GM19438 (cell line): ENCODE measurements around the gene CDK5RAP1.
"Not testable (repeated sequence)": the region's sequence is repeated elsewhere in the genome, so short reads cannot be mapped to it uniquely, and the experiment has no call there.

Source experiments
- ATAC-seq: cut with Tn5 transposase; IDR thresholded peaks from one replicate; pipeline ENCODE4 v1.9.1; 2021; ENCODE audit warnings: low read depth; ENCODE audit not compliant: unreplicated experiment

The CDK5RAP1 gene

DNA sequence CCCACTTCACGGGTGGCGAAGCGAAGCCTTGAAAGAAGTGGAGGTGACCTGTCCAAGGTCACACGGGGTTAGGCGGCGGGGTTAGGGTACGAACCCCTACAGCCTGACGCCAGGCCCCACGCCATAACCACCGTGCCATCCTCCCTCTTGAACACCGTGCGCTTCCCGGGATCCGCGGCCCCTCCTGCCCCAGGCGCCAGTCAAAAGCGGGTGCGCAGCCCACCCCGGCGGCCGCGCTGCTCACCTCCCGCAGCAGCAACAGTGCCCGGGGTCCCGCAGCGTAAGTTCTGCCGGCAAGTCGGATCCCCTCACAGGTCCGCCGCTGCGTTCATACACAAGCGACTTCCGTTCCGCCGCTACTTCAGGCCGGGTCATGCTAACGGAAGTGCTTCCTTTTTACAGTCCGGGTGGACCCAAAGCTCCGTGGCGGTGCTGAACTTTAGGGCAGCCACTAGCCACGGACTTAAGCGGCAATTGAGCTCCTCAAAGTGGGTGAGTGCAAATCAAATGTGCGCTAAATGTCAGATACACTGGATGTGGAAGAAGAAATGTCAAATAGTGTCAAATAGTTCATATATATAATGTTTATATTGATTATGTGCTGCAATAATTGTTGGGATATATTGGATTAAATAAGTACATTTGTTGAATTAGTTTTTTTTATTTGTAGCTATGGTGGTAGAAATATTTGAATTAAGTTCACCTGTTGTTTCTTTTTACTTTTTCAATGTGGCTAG is at the start of gene CDK5RAP1:
Gene CDK5RAP1, minus strand, starts transcription at position 336 of the 737 bp plus-strand sequence. CDS start 4,455 bp downstream, outside the sequence.
- no peak for ATAC-seq

GRCh38 chr20:33450867-33451266 is 49.5 kb upstream of the CDK5RAP1 start:
- no peak for ATAC-seq

- no peak for ATAC-seq
These were observed 44.7 kb upstream of the CDK5RAP1 start for GRCh38 chr20:33445881-33446625.

DNA sequence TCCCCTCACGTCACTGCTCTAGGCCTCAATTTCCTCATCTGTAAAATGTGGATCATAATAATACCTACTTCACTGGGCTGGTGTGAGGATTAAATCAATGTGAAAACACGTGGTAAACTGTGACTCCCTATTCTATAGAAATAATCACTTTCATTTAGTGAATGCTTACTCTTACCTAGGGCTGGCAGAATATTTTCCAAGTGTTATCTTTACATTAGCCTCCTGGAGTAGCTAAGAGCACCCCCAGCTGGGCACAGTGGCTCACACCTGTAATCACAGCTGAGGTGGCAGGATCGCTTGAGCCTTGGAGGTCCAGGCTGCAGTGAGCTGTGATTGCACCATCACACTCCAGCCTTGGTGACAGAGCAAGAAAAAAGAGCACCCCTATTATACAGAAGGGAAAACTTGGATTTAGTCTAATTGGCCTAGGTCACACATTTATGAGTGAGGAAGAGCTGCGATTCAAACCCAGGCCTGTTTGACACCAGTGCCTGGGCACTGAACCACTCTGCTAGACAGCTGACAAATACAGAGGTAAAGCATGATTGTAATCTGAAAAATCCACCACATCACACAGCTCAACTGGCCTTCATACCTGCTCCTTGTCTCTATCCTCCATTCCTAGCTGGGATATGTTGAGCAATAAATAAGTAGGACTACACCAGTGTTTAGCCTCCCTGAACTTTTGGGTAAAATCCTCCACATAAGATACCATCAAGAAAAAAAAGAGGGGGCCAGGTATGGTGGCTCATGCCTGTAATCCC is 43.7 kb upstream of the CDK5RAP1 start:
- ATAC-seq = no peak

DNA sequence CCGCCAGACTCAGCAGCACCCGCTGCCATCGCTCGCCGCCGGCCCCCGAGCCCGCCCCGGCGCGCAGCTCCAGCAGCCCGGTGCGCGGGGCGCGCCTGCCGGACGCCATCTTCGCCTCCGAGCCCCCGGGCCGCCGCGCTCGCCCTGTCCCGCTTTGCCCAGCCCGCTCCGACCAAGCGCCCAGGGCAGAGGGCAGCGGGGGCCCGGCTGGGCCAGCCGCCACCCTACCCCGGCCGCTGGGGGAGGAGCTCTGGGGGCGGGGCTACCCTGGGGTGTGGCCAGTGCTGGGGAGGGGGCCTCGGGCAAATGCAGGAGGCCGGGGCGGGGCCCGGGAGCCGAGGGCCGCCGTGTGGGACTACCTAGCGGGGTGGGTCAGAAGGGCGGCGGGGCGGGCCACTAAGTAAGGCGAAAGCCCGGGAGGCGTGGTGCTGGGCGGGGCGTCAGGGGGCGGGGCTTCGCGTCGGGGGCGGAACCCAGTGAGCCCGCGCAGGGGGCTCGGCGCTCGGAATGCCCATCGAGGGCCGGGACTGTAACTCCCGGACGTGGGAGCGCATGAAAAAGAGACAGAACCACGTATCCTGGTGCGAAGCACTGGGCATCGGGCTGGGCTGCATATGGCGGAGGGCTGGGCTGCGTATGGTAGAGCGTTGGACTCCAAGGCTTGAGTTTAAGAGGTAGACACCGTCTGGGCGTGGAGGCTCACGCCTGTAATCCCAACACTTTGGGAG is 42.4 kb upstream of the CDK5RAP1 start, which contains the start of gene SNTA1:
Gene SNTA1, minus strand, starts transcription at position 252 of the 728 bp plus-strand sequence. Its CDS starts 143 bp downstream, at position 109.
- peak; percentile 69 for ATAC-seq

- peak; percentile 17 for ATAC-seq
These were observed 41.7 kb upstream of the CDK5RAP1 start for GRCh38 chr20:33443006-33443511.

DNA sequence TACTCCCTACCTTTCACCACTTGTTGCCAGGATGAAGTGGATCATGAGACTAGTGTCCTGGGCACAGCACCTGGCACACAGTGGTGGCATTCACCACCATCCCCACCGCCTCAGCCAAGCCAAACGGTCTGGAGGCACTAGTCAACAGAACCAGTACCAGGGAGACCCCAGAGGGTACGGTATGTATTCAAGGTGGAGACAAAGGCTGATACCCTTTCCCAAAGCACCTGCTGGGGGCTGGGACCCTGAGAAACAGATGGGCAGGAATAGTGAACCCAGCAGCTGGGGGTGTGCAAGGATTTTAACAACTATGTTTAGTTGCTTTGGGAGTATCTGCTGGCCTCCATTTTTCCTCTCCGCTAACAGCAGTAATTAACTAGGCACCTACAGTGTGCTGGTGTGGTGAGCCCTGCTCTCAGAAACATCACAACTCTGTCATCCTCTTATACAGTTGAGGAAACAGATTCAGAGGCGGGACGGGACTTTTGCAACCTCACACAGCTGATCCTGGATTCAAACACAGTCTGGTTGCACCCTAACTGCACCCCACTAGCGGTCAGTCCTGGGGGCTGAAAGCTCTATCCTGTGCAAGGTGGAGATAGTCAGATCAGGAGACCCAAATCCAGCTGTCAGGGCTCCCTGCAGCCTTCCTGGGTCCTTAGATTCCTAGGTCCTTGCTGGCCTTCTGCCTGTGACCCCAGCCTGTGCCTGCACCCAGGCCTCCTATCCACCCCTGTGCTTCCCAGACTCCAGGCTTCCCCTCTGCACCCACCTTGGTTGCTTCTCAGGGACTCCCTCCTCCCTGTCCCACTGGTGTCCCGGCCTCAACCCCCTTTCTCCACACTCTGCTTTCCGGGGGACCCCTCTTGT is 41.1 kb upstream of the CDK5RAP1 start:
- ATAC-seq = no peak

GRCh38 chr20:33441142-33441955 is 40.0 kb upstream of the CDK5RAP1 start:
- ATAC-seq = no peak

GRCh38 chr20:33440562-33440961 is 39.2 kb upstream of the CDK5RAP1 start:
- ATAC-seq = not testable (repeated sequence)

DNA sequence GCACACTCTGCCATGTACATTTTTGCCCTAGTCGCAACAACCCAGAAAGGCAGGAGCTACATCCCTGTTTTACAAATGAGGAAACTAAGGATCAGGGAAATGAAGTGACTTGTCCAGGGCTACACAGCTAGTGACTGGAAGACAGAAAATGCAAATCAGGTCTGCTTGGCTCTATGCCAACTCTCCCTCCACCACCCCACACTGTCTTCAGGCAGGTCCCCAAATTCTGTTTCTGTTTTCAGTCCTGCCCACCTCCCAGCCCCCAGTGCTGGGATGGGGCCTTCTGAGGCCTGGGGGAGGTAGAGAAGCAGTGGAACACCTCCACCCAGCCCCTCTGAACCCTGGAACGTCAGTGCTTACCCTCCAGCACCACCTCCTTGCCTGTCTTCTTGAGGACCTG is 37.2 kb upstream of the CDK5RAP1 start:
- ATAC-seq = no peak

- ATAC-seq = no peak
These were observed 36.0 kb upstream of the CDK5RAP1 start for GRCh38 chr20:33437141-33437911.

GRCh38 chr20:33434434-33434833 is 33.1 kb upstream of the CDK5RAP1 start:
- no peak for ATAC-seq

GRCh38 chr20:33433465-33434234 is 32.3 kb upstream of the CDK5RAP1 start:
- no peak for ATAC-seq

DNA sequence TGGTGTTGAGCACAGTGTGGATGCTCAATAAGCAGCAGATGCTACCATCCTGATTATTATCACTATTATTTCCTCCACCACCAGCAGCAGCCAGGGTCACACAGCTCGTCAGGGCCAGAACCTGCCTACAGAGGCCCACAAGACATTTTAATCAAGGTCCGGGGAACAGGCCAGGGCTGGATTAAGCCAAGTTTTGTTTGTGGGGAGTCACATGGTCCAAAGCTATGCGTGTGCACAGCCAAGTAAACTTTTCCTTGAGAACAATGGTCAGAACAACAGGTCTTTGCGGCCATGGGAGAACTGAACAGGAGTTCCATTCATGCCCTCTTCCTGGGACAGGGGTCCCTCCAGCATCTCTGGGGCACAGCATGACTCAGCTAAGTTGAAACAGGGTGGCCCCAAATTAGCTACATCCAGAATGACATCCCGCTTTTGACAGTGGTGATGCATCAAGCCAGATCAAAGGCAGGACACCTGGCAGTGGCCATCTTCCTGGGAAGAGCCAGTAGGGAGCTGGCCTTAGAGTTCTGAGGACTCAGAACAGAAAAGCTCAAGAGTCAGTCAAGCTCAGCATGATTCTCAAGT is 30.6 kb upstream of the CDK5RAP1 start:
- ATAC-seq = no peak

- not testable (repeated sequence) for ATAC-seq
These were observed 22.6 kb upstream of the CDK5RAP1 start for GRCh38 chr20:33423875-33424274.

GRCh38 chr20:33423141-33423834 is 22.0 kb upstream of the CDK5RAP1 start:
- ATAC-seq = no peak
